ENCODE measurements around the gene EFCAB12.

GRCh38 chr3:129417326-129417725 is 11.1 kb downstream of the EFCAB12 start:
- TF ChIP-seq CTCF (IDR thresholded peaks at IDR 0.05) (no peak), POLR2A (IDR thresholded peaks at IDR 0.05) (no peak)
